GM10248 (cell line): Measurements from ENCODE around the gene CHTOP.

Source experiments
- CTCF ChIA-PET: fragments of 300-600 bp; sonication (Branson Sonifier 250); formaldehyde crosslinking; extraction: SDS; loops from one replicate; lab custom pipeline; 2021; ENCODE audit warnings: antibody characterized with exemption; lab: Yijun Ruan, JAX
- POLR2A ChIA-PET: fragments of 350-650 bp; sonication (Branson Sonifier 250); formaldehyde crosslinking; extraction: SDS; loops from one replicate; lab custom pipeline; 2020; ENCODE audit warnings: antibody characterized with exemption; lab: Yijun Ruan, JAX
- DNase-seq: peaks from one replicate; pipeline ENCODE4 v3.0.0; 2012; ENCODE audit errors: extremely low spot score
- TF ChIP-seq, protein P1 (sequence below): IDR thresholded peaks from 2 replicates; pipeline ENCODE4 v1.5.1; 2012; ENCODE audit warnings: mild to moderate bottlenecking, low read depth; ENCODE audit errors: extremely low read depth, missing control alignments, control extremely low read depth

Gene CHTOP

DNA sequence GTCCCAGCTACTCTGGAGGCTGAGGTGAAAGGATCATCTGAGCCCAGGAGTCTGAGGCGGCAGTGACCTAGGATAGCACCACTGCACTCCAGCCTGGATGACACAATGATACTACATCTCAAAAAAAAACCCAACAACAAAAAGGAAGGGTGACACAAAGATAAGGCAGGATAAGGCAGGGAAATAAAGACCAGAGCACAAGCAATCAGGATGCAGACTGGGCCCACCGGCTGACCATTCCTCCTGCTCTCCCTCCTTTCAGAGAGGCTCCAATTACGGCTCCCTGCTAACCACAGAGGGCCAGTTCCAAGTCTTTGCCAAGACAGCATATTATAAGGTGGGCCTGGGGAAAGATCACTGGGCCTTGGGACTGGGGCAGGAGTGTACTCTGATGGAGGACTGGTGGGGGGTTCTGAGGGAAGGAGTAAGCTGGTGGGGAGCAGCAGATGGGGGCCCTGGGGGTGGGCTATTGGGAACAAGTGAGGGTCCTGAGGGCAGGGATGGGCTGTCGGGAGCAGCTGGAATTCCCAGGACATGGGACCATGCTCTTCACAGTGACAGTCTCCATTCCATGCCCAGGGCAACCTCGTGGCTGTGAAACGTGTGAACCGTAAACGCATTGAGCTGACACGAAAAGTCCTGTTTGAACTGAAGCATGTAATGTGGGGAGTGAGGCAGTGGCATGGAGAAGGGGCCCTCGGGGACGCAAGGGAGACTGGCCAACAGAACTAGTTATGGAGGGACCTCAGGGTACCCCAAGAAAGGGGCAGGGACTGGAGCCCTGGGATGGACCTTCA lies 51.9 kb downstream of the CHTOP start:
- DNase-seq = no peak

DNA sequence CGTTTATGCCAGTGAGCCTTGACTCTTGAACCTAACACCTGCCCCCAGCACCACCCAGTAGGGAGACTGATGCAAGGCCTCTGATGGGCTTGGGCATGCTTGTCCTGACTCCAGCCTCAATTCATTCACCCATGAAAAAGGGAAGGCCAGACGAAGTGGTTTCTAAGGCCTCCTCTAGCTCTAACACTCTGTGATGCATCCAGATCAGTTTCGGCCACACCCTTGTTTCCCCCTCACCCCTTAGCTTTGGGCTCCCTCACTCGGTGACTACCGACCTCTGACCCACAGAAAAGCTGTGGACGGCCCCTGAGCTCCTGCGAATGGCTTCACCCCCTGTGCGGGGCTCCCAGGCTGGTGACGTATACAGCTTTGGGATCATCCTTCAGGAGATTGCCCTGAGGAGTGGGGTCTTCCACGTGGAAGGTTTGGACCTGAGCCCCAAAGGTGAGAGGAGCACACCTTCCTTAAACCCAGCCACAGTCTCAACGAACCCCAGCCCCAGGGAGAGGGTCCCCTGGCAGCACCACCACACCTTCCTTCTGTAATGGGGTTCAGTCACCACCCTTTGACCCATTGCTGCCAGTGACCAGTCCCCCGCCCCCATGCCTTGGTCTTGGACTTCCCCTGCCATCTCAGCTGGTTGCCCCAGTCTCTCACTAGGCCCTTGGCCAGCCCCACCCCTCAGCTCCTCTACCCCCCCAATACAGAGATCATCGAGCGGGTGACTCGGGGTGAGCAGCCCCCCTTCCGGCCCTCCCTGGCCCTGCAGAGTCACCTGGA lies 53.7 kb downstream of the CHTOP start:
- TF ChIP-seq, protein P1, sequence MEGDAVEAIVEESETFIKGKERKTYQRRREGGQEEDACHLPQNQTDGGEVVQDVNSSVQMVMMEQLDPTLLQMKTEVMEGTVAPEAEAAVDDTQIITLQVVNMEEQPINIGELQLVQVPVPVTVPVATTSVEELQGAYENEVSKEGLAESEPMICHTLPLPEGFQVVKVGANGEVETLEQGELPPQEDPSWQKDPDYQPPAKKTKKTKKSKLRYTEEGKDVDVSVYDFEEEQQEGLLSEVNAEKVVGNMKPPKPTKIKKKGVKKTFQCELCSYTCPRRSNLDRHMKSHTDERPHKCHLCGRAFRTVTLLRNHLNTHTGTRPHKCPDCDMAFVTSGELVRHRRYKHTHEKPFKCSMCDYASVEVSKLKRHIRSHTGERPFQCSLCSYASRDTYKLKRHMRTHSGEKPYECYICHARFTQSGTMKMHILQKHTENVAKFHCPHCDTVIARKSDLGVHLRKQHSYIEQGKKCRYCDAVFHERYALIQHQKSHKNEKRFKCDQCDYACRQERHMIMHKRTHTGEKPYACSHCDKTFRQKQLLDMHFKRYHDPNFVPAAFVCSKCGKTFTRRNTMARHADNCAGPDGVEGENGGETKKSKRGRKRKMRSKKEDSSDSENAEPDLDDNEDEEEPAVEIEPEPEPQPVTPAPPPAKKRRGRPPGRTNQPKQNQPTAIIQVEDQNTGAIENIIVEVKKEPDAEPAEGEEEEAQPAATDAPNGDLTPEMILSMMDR = no peak
- ChIA-PET POLR2A (interaction anchor here (0.6 kb wide), 1 partner anchor 29 kb away, joined by 3 read pairs; no protein-coding TSS in a partner anchor), CTCF (no interaction called here)
- DNase-seq = no peak

More for the DNA sequence above, 51.9 kb downstream of the CHTOP start:
- CTCF ChIA-PET = interaction anchor here (0.9 kb wide), 1 partner anchor 87 kb away, joined by 3 read pairs; no protein-coding TSS in a partner anchor
- TF ChIP-seq, protein P1 = no peak
- POLR2A ChIA-PET = no interaction called here

DNA sequence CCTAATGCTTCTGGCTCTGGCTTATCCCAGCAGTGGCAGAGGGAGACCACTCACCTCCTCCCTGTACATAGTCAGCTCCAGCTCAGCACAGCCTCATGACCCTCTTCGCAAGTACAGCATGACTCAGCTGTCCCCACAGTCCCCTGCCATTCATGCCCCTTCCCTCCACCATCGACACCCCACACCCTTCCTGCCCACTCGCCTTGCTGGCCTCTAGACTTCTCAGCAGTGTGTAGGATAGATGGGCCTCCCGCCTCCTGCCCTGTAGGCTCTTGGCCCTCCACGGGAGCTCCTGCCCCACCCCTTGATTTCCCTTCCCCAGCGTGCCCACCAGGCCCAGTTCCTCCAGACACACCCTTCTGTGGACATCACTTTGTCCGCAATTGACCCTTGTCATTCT lies 54.4 kb downstream of the CHTOP start:
- CTCF ChIA-PET = no interaction called here
- TF ChIP-seq, protein P1 = no peak
- peak; percentile 6 for DNase-seq
- POLR2A ChIA-PET = no interaction called here

DNA sequence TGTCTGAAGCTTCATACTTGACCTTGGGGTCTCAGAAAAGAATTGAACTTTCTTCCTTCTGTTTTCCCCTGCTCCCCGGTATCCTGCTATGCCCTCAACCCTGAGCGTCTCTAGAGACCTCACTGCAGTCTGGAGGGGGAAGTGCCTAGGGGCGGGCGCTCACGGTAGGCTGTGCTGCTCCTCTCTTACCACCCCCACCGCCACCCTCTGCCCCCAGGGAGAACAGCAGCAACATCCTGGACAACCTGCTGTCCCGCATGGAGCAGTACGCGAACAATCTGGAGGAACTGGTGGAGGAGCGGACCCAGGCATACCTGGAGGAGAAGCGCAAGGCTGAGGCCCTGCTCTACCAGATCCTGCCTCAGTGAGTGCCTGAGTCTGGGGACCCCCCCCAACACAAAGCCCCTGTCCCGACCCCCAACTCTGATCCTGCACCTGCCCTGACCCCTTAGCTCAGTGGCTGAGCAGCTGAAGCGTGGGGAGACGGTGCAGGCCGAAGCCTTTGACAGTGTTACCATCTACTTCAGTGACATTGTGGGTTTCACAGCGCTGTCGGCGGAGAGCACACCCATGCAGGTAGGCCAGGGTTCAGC lies 55.0 kb downstream of the CHTOP start:
- POLR2A ChIA-PET = no interaction called here

DNA sequence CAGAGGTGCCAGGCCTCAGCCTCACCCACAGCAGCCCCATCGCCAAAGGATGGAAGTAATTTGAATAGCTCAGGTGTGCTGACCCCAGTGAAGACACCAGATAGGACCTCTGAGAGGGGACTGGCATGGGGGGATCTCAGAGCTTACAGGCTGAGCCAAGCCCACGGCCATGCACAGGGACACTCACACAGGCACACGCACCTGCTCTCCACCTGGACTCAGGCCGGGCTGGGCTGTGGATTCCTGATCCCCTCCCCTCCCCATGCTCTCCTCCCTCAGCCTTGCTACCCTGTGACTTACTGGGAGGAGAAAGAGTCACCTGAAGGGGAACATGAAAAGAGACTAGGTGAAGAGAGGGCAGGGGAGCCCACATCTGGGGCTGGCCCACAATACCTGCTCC lies 59.6 kb downstream of the CHTOP start:
- CTCF ChIA-PET = interaction anchor here (1.2 kb wide), 1 partner anchor 21 kb away, joined by 3 read pairs; no protein-coding TSS in a partner anchor
- POLR2A ChIA-PET = no interaction called here
- TF ChIP-seq, protein P1 = no peak
- no peak for DNase-seq

More for the DNA sequence above, 55.0 kb downstream of the CHTOP start:
- no peak for DNase-seq
- CTCF ChIA-PET = interaction anchor here (0.7 kb wide), 1 partner anchor 298 kb away, joined by 3 read pairs; no protein-coding TSS in a partner anchor
- TF ChIP-seq, protein P1 = no peak
